Activated CD8-positive, alpha-beta memory T cell treated with anti-CD3 and anti-CD28 coated beads, Interleukin-2, amount 50 U/mL, for 24 hours (primary cell): Measurements from ENCODE around the gene BRD9.
"Not testable (repeated sequence)": the region's sequence is repeated elsewhere in the genome, so short reads cannot be mapped to it uniquely, and the experiment has no call there.

Experiments used
- DNase-seq: peaks from one replicate; pipeline ENCODE4 v3.0.0-alpha.2; 2020; ENCODE audit errors: extremely low read depth

BRD9 gene

GRCh38 chr5:922436-923280, 30.1 kb upstream of the BRD9 start:
- no peak for DNase-seq

DNA sequence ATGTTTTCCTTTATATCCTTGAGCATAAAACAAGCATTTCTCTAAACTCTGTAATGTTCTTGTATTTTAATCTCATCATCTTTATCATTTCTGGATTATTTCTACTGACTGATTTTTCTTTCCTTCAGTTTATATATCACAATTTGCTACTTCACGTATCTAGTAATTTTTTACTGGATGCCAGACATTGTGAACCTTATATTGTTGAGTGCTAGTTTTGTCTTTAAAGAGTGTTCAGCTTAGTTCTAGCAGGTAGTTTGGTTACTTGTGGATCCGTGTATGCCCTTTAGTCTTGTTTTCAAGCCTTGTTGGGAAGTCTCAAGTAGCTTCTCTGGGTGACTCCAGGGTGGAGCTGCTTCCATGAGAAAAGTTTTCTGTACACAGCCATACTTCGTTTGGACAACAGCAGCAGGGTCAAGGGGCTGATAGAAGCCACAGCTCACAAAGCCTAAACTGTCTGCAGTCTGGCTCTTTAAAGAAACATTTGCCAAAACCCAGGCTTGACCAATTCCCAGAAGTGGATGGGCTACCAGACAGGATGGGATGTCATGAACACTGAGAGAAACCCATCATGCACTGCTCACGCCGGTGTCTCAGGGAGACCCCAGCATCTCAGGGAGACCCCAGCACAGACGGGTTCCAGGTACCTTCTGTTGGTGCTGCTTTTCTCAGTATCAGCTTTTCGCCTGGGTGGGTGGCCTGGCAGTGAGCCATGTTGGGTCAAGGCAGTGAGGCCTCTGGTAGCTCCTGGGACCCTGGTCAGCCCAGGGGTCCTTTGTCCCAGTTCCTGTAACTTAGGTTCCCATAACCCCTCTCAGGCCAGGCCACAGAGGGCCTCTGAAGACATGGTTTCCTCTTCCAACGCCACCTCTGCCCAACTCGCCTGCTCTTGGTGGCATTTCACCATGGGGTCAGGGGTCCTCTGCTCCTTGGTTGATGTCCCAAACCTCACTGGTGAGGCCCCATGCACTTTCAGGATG, 29.1 kb upstream of the BRD9 start:
- DNase-seq, result no peak

DNA sequence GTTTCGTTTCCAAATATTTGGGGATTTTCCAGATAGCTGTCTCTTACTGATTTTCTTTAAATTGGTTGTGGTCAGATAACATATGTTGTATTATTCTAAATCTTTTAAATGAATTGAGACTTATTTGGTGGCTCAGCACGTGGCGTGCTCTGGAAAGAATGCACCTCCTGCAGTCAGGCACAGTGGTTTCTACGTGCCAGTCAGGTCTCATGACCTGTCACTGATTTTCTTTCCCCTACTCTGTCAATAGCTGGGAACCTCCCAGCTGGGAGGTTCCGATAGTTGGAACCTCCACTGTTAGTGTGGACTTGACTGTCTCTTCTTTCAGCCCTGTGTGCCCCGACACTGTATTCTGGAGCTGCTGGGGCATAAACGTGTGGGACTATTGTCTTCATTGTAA, 27.7 kb upstream of the BRD9 start:
- no peak for DNase-seq

DNA sequence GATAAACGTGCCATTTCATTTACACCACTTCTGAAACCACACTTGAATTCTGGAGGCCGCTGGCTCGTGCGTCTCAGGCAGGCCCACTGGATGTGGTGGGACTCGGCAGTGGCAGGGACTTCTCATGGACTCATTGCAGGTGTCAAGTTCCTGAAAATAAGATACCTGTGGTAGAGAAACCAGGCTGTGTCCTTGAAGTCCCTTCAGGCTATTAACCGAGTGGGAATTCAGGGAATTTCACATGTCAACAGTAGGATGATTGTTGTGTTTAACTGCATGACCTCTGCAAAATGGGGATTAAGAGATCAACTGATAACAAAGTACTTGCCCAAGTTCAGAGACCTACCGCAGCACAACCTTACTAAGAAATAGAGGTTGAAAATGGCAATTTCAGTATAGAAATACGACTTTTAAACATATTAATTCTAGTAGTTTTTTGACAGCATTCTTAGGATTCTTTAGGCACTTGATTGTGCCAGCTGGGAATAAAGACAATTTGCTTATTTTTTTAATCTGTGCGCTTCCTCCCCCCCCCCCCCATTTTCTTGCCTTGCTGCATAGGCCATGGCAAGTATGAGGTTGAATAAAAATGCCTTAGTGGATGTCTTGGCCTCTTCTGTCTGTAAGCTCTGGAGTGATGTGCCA, 26.9 kb upstream of the BRD9 start:
- DNase-seq, result no peak

DNA sequence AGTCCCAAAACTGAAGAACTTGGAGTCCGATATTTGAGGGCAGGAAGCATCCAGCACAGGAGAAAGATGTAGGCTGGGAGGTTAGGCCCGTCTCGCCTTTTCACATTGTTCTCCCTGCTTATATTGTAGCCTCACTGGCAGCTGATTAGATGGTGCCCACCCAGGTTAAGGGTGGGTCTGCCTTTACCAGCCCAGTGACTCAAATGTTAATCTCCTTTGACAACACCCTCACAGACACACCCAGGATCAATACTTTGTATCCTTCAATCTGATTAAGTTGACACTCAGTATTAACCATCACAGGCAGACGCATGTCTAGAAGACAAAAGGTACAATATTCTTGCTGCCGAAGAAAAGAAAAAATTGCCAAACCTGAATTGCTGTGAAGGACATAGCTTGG, 26.1 kb upstream of the BRD9 start:
- not testable (repeated sequence) for DNase-seq

DNA sequence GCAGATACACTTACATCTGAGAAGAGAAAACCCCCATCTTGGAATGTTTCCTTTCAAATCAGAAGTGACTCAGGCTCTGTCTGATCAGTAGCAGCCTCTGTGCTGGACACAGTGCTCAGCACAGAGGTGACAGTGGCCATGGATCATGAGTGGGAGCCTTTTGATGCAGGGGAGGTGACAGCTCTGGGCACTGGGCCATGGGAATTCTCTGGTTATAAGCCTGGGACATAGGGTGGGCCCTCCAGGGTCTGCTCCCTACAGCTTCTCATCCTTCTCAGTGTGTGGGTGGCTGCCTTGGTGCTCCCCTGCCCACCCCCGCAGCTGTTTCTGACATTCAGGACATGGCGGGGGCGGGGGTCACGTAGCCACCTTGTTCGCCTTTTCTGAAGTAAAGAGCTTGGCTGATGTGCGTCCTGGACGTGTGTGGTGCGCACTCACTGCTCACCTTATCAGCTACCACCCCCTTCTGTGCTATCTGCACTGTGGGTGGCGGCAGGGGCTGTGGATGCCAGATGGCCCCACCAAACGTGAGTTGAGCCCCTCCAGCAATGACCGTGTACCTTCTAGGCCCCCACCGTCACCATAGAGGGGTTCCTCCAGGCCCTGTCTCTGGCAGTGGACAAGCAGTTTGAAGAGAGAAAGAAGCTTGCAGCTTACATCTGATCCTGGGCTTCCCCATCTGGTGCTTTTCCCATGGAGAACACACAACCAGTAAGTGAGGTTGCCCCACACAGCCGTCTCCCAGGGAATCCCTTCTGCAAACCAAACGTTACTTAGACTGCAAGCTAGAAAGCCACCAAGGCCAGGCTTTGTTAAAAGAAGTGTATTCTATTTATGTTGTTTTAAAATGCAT, 24.1 kb upstream of the BRD9 start:
- no peak for DNase-seq

GRCh38 chr5:915946-916345, 23.3 kb upstream of the BRD9 start:
- no peak for DNase-seq

DNA sequence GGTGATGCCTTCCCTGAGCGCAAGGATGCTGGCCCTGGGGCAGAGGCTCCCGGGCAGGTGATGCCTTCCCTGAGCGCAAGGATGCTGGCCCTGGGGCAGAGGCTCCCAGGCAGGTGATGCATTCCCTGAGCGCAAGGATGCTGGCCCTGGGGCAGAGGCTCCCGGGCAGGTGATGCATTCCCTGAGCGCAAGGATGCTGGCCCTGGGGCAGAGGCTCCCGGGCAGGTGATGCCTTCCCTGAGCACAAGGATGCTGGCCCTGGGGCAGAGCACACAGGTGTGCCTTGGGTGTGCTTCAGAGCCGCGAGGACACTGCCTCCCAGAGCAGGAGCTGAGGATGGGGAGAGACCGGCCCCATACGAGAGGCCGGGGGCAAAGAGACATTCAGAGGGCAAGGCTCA, 22.7 kb upstream of the BRD9 start:
- not testable (repeated sequence) for DNase-seq

DNA sequence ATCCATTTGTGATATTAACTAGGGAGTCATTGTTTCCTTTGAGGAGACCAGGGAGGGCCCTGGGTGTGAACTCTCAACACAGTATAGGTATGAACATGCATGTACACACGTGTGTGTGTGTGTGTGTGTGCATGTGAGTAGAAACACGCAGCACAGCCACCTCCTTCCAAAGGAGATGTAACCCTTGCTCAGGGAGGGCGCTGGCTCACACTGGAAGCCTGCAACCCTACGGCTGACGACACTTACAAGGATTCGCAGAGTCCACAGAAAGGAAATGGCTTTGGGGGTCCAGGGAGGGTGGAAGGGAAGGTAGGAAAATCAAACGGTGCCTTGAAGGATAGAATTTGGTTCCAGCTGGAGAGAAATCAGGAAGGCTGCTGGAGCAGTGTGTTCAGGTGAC, 22.0 kb upstream of the BRD9 start:
- DNase-seq, result no peak

DNA sequence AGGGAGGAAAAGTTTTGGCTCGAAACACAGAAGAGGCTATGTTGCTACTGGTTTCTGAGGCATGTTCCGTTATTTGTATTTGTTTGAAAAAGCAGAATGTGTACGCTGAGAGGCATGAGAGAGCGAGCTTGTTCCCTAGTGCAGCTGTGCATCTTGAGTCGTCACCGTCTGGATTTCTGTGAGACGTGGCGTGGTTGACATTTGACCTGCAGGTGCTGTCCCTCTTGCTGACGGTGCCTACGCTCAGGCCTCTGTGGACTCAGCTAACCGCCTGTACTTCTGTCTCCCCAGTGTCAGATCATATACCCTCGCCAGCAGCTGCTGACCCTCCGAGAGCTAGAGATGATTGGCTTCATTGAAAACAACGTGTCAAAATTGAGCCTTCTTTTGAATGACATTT, 21.6 kb upstream of the BRD9 start:
- no peak for DNase-seq

DNA sequence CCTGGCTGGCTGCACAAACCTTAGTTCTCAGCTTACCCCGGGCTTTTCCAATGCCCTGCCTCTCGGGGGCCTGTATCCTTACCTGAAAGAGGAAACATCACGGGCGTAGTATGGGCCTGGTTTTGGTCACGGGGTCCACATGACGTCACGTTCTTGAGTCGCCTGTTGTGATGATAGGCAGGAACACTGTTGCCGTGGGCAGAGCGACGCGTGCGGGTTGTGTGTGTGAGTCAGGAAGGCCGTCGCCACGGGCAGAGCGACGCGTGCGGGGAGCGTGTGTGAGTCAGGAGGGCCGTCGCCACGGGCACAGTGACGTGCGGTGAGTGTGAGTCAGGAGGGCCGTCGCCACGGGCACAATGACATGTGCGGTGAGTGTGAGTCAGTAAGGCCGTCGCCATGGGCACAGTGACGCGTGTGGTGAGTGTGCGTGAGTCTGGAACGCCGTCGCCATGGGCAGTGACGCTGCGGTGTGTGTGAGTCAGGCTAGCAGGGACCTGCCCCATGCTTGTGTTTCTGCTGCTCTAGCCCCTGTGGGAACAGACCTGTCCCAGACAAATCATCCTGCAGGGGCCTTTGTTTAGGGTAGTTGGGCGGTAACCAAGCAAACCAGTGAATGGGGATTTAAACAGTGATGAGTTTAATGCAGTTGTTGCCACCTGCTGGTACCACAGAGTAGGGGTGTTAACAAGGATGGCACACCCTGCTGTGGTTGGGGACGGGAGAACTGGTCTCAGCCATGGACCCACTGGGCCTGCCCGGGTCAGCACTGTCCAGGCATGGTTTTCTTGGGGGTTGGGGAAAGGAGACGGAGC, 19.9 kb upstream of the BRD9 start:
- DNase-seq, result peak; percentile 44

DNA sequence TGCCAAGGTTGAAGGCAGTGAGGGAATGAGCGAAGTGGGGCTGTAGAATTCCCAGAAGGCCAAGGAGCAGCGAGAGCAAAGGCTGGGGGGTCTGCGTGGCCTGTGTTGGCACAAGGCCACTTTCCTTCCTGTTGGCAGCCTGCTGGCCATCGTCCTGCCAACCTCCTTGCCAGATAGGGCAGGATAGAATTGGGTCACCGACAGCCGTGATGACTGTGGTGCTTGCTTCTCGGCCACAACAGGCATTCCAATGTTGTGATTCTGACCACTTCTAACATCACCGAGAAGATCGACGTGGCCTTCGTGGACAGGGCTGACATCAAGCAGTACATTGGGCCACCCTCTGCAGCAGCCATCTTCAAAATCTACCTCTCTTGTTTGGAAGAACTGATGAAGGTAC, 19.0 kb upstream of the BRD9 start:
- DNase-seq, result no peak

GRCh38 chr5:910769-911160, 18.2 kb upstream of the BRD9 start:
- DNase-seq, result no peak

DNA sequence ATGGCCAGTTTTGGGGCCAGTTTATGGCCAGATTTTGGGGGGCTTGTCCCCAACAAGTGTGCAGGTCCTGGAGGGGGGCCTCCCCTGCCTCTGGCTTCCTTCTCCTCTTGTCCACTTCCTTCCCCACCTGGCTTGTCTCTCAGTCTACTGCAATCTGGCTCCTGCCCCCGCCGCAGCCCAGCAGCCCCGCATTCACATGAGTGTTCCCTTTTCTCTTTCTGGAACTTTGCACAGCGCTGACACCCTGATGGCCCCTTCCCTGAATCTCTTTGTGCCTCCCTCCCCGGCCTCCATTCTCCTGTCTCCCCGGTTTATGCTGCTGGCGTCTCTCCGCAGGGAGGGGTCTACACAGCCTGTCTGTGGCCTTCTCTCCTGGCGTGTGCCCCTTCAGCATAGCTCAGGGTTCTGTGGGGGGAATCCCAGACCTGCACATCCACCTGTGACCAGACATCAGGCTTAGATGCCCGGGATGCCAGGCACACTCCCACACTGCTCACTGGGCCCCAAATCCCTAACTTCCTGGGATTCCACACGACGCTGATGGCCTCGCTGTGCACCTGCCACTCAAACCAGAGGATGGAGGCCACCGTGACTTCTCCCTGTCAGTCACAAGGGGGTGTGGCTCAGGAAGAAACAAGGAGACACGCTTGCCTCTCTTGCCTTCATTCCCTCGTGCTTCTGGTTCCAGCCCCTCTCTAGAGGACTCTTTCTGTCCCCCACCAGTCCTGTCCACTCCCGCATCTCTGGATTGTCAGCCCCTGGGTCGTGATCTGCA, 17.6 kb upstream of the BRD9 start:
- no peak for DNase-seq

DNA sequence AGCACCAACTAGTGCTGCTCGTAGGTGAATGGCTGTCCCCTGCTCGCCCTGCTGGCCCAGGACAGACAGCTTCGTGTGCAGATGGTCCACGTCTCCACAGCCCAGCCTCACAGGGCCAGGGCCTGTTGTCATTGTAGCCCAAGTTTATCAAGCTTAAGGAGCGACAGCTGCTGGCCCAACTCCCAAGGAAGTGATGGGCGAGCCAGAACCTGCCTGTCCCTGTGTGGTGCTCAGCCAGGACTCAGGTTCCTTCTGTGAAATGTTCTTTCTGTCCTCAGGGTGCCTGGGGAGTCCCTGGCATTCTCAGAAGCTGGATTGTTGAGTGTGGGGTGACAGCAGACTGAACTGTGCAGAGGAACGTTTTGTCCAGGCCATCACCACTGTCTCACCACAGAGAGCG, 16.5 kb upstream of the BRD9 start:
- no peak for DNase-seq

DNA sequence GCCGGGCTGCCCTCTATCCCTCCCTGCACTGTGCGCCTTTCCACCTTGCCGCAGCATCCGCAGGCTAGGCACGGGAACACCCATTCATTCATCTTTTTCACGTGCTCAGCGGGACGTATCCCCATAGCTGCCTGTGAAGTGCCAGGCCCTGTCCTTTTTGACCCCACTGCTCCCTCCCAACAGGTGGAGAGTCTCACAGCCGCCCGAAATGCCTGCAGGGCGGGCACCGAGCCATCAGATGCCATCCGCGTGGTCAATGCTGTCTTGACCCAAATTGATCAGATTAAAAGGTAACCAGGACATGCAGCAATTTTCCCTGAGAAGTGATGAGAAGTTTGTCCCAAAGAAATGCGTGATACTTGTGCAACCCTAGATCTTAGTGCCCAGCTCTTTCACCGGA, 15.6 kb upstream of the BRD9 start:
- DNase-seq, result no peak

- no peak for DNase-seq
These were observed 14.8 kb upstream of the BRD9 start for GRCh38 chr5:907366-907910.

DNA sequence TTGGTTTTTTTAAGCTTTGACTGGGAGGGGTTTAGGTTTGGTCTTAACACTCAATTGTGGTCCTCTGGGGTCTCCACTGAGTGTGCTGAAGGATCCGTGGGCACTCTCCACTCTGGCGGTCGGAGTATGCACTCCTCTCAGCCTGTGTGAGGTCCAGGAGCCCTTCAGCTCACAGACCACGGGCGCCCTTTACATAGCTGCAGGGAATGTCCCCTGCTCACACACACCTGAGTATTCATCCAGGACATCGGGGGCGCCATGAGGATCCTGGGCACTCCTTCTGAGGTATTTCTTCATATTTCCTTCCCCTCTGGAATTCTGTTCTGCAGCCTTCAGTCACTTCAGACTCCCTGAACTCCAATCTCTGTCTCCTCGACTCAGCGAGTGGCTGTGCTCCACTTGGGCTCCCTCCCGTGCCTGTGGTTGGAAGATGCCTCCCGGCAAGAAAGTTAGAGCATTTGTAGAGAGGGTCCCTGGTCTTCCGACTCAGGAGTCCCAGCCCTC, 12.6 kb upstream of the BRD9 start:
- no peak for DNase-seq

GRCh38 chr5:903756-904096, 11.1 kb upstream of the BRD9 start:
- no peak for DNase-seq
